H1 (cell line): Measurements from ENCODE around the gene EHHADH.

Source experiments
- CTCF ChIP-seq, 3 experiments: IDR thresholded peaks; 1 replicate in 2 of 3; 2 replicates in 1 of 3; pipeline versions ENCODE4 v1.5.1 to v1.6.1; 2011; ENCODE audit warnings: low read length in 3 of 3, mild to moderate bottlenecking in 3 of 3, inconsistent platforms in 2 of 3, low read depth in 1 of 3, moderate library complexity in 1 of 3; ENCODE audit not compliant: insufficient read depth in 1 of 3; ENCODE audit errors: control extremely low read depth in 1 of 3
- EZH2 ChIP-seq: fragments of 200-600 bp; sonication (generic); IDR thresholded peaks from 2 replicates; pipeline ENCODE4 v1.7.1; 2012; ENCODE audit warnings: low read depth, mild to moderate bottlenecking, moderate library complexity, low read length, inconsistent platforms; ENCODE audit not compliant: severe bottlenecking
- GABPA ChIP-seq: IDR thresholded peaks from 2 replicates; pipeline ENCODE4 v1.6.1; 2011; ENCODE audit warnings: mild to moderate bottlenecking, low read length, moderate library complexity, borderline replicate concordance; ENCODE audit not compliant: insufficient read depth
- GTF2F1 ChIP-seq: IDR thresholded peaks from 2 replicates; pipeline ENCODE4 v1.6.1; 2012; ENCODE audit warnings: low read depth, low read length, improper control_type of control experiment, borderline replicate concordance
- JUN ChIP-seq: IDR thresholded peaks from 2 replicates; pipeline ENCODE4 v1.6.1; 2011; ENCODE audit warnings: low read depth, mild to moderate bottlenecking, improper control_type of control experiment, low read length
- KDM1A ChIP-seq: fragments of 200-600, 300-600 bp; sonication (generic); IDR thresholded peaks from 2 replicates; pipeline ENCODE4 v1.7.1; 2016; ENCODE audit warnings: mild to moderate bottlenecking, low read length, borderline replicate concordance
- MAX ChIP-seq: IDR thresholded peaks from 2 replicates; pipeline ENCODE4 v1.6.1; 2012; ENCODE audit warnings: inconsistent platforms
- POLR2A ChIP-seq, 2 experiments: IDR thresholded peaks; 1 replicate in 1 of 2; 2 replicates in 1 of 2; pipeline ENCODE4 v1.6.1; 2011; ENCODE audit warnings: low read depth in 2 of 2, low read length in 2 of 2, mild to moderate bottlenecking in 2 of 2; ENCODE audit errors: control extremely low read depth in 1 of 2
- SP2 ChIP-seq: IDR thresholded peaks from 2 replicates; pipeline ENCODE4 v1.6.1; 2012; ENCODE audit warnings: mild to moderate bottlenecking, low read length, inconsistent platforms
- TAF1 ChIP-seq: IDR thresholded peaks from 2 replicates; pipeline ENCODE4 v1.6.1; 2011; ENCODE audit warnings: mild to moderate bottlenecking, low read depth, low read length
- TCF12 ChIP-seq: IDR thresholded peaks from 2 replicates; pipeline ENCODE4 v1.6.1; 2011; ENCODE audit warnings: low read depth, mild to moderate bottlenecking, low read length

GRCh38 chr3:185152410-185153170 is 101.3 kb downstream of the EHHADH start, which contains the start of gene C3orf70:
- no peak for TF ChIP-seq GTF2F1
- peak in 1 of 2 experiments; percentile 36; a peak in 1 of 3 replicates for TF ChIP-seq POLR2A (IDR thresholded peaks at IDR 0.05; ENCODE audit: control extremely low read depth in 1 of 2, low read depth in 2 of 2, low read length in 2 of 2)
- no peak for TF ChIP-seq CTCF (IDR thresholded peaks at IDR 0.05; ENCODE audit: control extremely low read depth in 1 of 3, insufficient read depth in 1 of 3, low read depth in 1 of 3, low read length in 3 of 3)
- no peak for TF ChIP-seq TAF1
- TF ChIP-seq GABPA = peak; percentile 65; the same call in 1 of the 2 replicates
- TF ChIP-seq MAX = peak; percentile 79
- TF ChIP-seq TCF12 = no peak
- TF ChIP-seq SP2 = no peak
- no peak for TF ChIP-seq JUN
- TF ChIP-seq KDM1A = no peak
- TF ChIP-seq EZH2 = peak; percentile 80
